H1 (cell line): ENCODE data around the gene FRZB. TPM values are rescaled to one million over a fixed set of nuclear protein-coding genes. Genes with fewer than 3 reads are reported as not detected.

Experiments used
- CTCF ChIA-PET: fragments of 300-600 bp; sonication (Branson Sonifier 250); formaldehyde crosslinking; loops from one replicate; lab custom pipeline; 2021; ENCODE audit not compliant: partially characterized antibody; lab: Charles Lee
- POLR2A ChIA-PET: fragments of 300-600 bp; sonication (Branson Sonifier 250); formaldehyde crosslinking; loops from one replicate; lab custom pipeline; 2021; ENCODE audit warnings: inconsistent platforms; ENCODE audit not compliant: partially characterized antibody; lab: Charles Lee
- DNase-seq, 2 experiments: peaks; one replicate each; pipeline versions ENCODE4 v3.0.0 to v3.0.0-alpha.2; 2010 to 2022; ENCODE audit warnings: low spot score in 2 of 2, low read depth in 1 of 2, mixed read lengths in 1 of 2
- FAIRE-seq: peaks from 2 replicates; lab custom pipeline; 2011; peaks lifted over from hg19 to GRCh38; lab: Jason Lieb, UNC
- H2AFZ ChIP-seq: 2 replicates; pipeline ENCODE4 v1.8.1; 2012; ENCODE audit warnings: low read length, inconsistent platforms
- H2AK5ac ChIP-seq: 2 replicates; pipeline ENCODE4 v1.6.1; 2013; ENCODE audit warnings: low read depth, low read length
- H2BK120ac ChIP-seq: replicated peaks from 2 replicates; pipeline ENCODE3; 2013; ENCODE audit warnings: low read depth, low read length, inconsistent platforms
- H2BK12ac ChIP-seq: 2 replicates; pipeline ENCODE4 v1.6.1; 2013; ENCODE audit warnings: low read depth, low read length
- H2BK15ac ChIP-seq: 2 replicates; pipeline ENCODE4 v1.6.1; 2013; ENCODE audit warnings: low read length
- H2BK20ac ChIP-seq: 2 replicates; pipeline ENCODE4 v1.6.1; 2013; ENCODE audit warnings: low read length
- H2BK5ac ChIP-seq: 2 replicates; pipeline ENCODE4 v1.6.1; 2013; ENCODE audit warnings: low read depth, low read length
- H3K14ac ChIP-seq: 2 replicates; pipeline ENCODE4 v1.6.1; 2013; ENCODE audit warnings: inconsistent platforms; ENCODE audit not compliant: insufficient read length
- H3K18ac ChIP-seq: 2 replicates; pipeline ENCODE4 v1.6.1; 2013; ENCODE audit warnings: low read length; ENCODE audit errors: extremely low read depth
- H3K23ac ChIP-seq: 2 replicates; pipeline ENCODE4 v1.6.1; 2013; ENCODE audit warnings: inconsistent platforms; ENCODE audit not compliant: insufficient read length
- H3K23me2 ChIP-seq: 2 replicates; pipeline ENCODE4 v1.6.1; 2013; ENCODE audit warnings: low read depth, low read length
- H3K27ac ChIP-seq: 2 replicates; pipeline ENCODE4 v1.6.1; 2011; ENCODE audit warnings: low read depth, low read length, inconsistent platforms
- H3K27me3 ChIP-seq, 4 experiments: replicated peaks in 1 of 4; 1 replicate in 1 of 4; 2 replicates in 3 of 4; pipeline versions ENCODE4 v1.6.1 to v1.8.1; 2011 to 2013; ENCODE audit warnings: low read length in 3 of 4, mild to moderate bottlenecking in 3 of 4, inconsistent platforms in 2 of 4, mixed read lengths in 2 of 4, moderate library complexity in 1 of 4; ENCODE audit not compliant: control insufficient read depth in 3 of 4, insufficient read depth in 3 of 4; ENCODE audit errors: extremely low read depth in 1 of 4
- H3K36me3 ChIP-seq, 4 experiments: 2 replicates each; pipeline versions ENCODE4 v1.6.1 to v1.8.1; 2011 to 2013; ENCODE audit warnings: mild to moderate bottlenecking in 4 of 4, low read length in 3 of 4, moderate library complexity in 2 of 4, control low read depth in 1 of 4, inconsistent platforms in 1 of 4; ENCODE audit not compliant: insufficient read depth in 4 of 4, control insufficient read depth in 2 of 4
- H3K4ac ChIP-seq: replicated peaks from 2 replicates; pipeline ENCODE3; 2013; ENCODE audit warnings: low read length, low read depth, mixed read lengths, inconsistent platforms; ENCODE audit not compliant: insufficient read length
- H3K4me1 ChIP-seq, 4 experiments: replicated peaks in 1 of 4; 1 replicate in 1 of 4; 2 replicates in 3 of 4; pipeline versions ENCODE4 v1.6.1 to v1.8.1; 2011 to 2013; ENCODE audit warnings: low read length in 3 of 4, inconsistent platforms in 2 of 4, mixed read lengths in 1 of 4; ENCODE audit not compliant: insufficient read depth in 4 of 4, control insufficient read depth in 3 of 4
- H3K4me2 ChIP-seq, 2 experiments: 2 replicates each; pipeline versions ENCODE4 v1.6.1 to v1.8.1; 2011 to 2013; ENCODE audit warnings: low read depth in 2 of 2, low read length in 2 of 2, control low read depth in 1 of 2, inconsistent platforms in 1 of 2, mild to moderate bottlenecking in 1 of 2; ENCODE audit not compliant: insufficient read depth in 1 of 2
- H3K4me3 ChIP-seq, 4 experiments: fragments of 200-600, 300-600 bp in 1 of 4; sonication (generic), shearing (Covaris generic), sonication (Bioruptor Twin) in 1 of 4; 2 replicates each; pipeline versions ENCODE4 v1.5.1 to v1.8.1; 2011 to 2016; ENCODE audit warnings: low read length in 4 of 4, low read depth in 3 of 4, control low read depth in 2 of 4, inconsistent platforms in 2 of 4, mild to moderate bottlenecking in 2 of 4, mixed read lengths in 1 of 4, moderate library complexity in 1 of 4; ENCODE audit not compliant: insufficient read depth in 2 of 4; ENCODE audit errors: extremely low read depth in 1 of 4
- H3K56ac ChIP-seq: replicated peaks from 2 replicates; pipeline ENCODE3; 2013; ENCODE audit warnings: low read depth, mild to moderate bottlenecking, mixed read lengths, low read length, inconsistent platforms; ENCODE audit not compliant: insufficient read length
- H3K79me1 ChIP-seq: 2 replicates; pipeline ENCODE4 v1.6.1; 2013; ENCODE audit warnings: low read depth, low read length, control low read depth
- H3K79me2 ChIP-seq, 2 experiments: 2 replicates each; pipeline versions ENCODE4 v1.6.1 to v1.8.1; 2012 to 2013; ENCODE audit warnings: low read length in 2 of 2, mild to moderate bottlenecking in 2 of 2, inconsistent platforms in 1 of 2; ENCODE audit not compliant: insufficient read depth in 2 of 2, control insufficient read depth in 1 of 2
- H3K9ac ChIP-seq, 4 experiments: replicated peaks in 1 of 4; 1 replicate in 1 of 4; 2 replicates in 3 of 4; pipeline versions ENCODE4 v1.6.1 to v1.8.1; 2011 to 2013; ENCODE audit warnings: low read depth in 3 of 4, low read length in 3 of 4, control low read depth in 2 of 4, mild to moderate bottlenecking in 2 of 4, moderate library complexity in 2 of 4, inconsistent platforms in 1 of 4; ENCODE audit errors: extremely low read depth in 1 of 4
- H3K9me3 ChIP-seq, 2 experiments: 2 replicates each; pipeline versions ENCODE4 v1.6.1 to v1.8.1; 2012 to 2013; ENCODE audit warnings: mild to moderate bottlenecking in 2 of 2, moderate library complexity in 2 of 2, control low read depth in 1 of 2, inconsistent platforms in 1 of 2, low read depth in 1 of 2, low read length in 1 of 2, mixed read lengths in 1 of 2; ENCODE audit not compliant: insufficient read depth in 2 of 2
- H4K20me1 ChIP-seq, 2 experiments: replicated peaks in 1 of 2; 2 replicates each; pipeline versions ENCODE3 to v1.8.1; 2011 to 2013; ENCODE audit warnings: inconsistent platforms in 2 of 2, low read length in 2 of 2, mild to moderate bottlenecking in 1 of 2; ENCODE audit not compliant: insufficient read depth in 2 of 2, control insufficient read depth in 1 of 2
- H4K5ac ChIP-seq: 2 replicates; pipeline ENCODE4 v1.6.1; 2013; ENCODE audit warnings: low read length, low read depth, mixed read lengths, inconsistent platforms; ENCODE audit not compliant: insufficient read length
- H4K8ac ChIP-seq: 2 replicates; pipeline ENCODE4 v1.8.0; 2013; ENCODE audit warnings: mild to moderate bottlenecking, moderate library complexity, low read length, inconsistent platforms; ENCODE audit not compliant: insufficient read depth; ENCODE audit errors: extremely low read depth
- H4K91ac ChIP-seq: replicated peaks from 2 replicates; pipeline ENCODE3; 2013; ENCODE audit warnings: low read length, mixed read lengths, inconsistent platforms; ENCODE audit not compliant: insufficient read length
- CBX5 ChIP-seq: fragments of 300-800, 300-1000 bp; sonication (generic); IDR thresholded peaks from 2 replicates; pipeline ENCODE4 v1.7.1; 2016; ENCODE audit warnings: antibody characterized with exemption, low read length, low read depth
- CEBPB ChIP-seq: IDR thresholded peaks from 2 replicates; pipeline ENCODE4 v1.6.1; 2012; ENCODE audit warnings: low read depth, low read length
- CTBP2 ChIP-seq: IDR thresholded peaks from 2 replicates; pipeline ENCODE4 v1.7.0; 2011; ENCODE audit warnings: borderline replicate concordance, mild to moderate bottlenecking, moderate library complexity, mixed read lengths, low read length; ENCODE audit not compliant: insufficient read depth, insufficient read length
- EZH2 ChIP-seq: fragments of 200-600 bp; sonication (generic); IDR thresholded peaks from 2 replicates; pipeline ENCODE4 v1.7.1; 2012; ENCODE audit warnings: low read depth, mild to moderate bottlenecking, moderate library complexity, low read length, inconsistent platforms; ENCODE audit not compliant: severe bottlenecking
- HDAC2 ChIP-seq, 2 experiments: fragments of 300-600 bp in 1 of 2; sonication (generic) in 1 of 2; IDR thresholded peaks; 2 replicates each; pipeline ENCODE4 v1.6.1; 2011 to 2012; ENCODE audit warnings: low read depth in 2 of 2, low read length in 2 of 2, mild to moderate bottlenecking in 2 of 2, moderate library complexity in 2 of 2, borderline replicate concordance in 1 of 2, inconsistent platforms in 1 of 2
- JUND ChIP-seq: IDR thresholded peaks from 2 replicates; pipeline ENCODE4 v1.6.1; 2011; ENCODE audit warnings: mild to moderate bottlenecking, improper control_type of control experiment, low read length
- RBBP5 ChIP-seq: IDR thresholded peaks from 2 replicates; pipeline ENCODE4 v1.7.1; 2012; ENCODE audit warnings: low read depth, mild to moderate bottlenecking, inconsistent platforms, low read length, moderate library complexity, borderline replicate concordance
- RNF2 ChIP-seq: fragments of 200-900, 300-1000 bp; sonication (generic); IDR thresholded peaks from 2 replicates; pipeline ENCODE4 v1.7.1; 2016; ENCODE audit warnings: borderline replicate concordance, low read depth, mild to moderate bottlenecking, antibody characterized with exemption, low read length; ENCODE audit not compliant: poor library complexity, severe bottlenecking; ENCODE audit errors: missing control alignments
- RXRA ChIP-seq: IDR thresholded peaks from 2 replicates; pipeline ENCODE4 v1.6.1; 2011; ENCODE audit warnings: low read depth, mild to moderate bottlenecking, low read length, moderate library complexity; ENCODE audit not compliant: insufficient read depth
- SIRT6 ChIP-seq: IDR thresholded peaks from one replicate; pipeline ENCODE4 v1.7.1; 2012; ENCODE audit warnings: low read length, inconsistent platforms
- YY1 ChIP-seq: IDR thresholded peaks from 2 replicates; pipeline ENCODE4 v1.6.1; 2011; ENCODE audit warnings: low read depth, mild to moderate bottlenecking, low read length
- WGBS, 2 experiments: shearing (Covaris generic) in 1 of 2; methylation state at CpG; one replicate each; pipeline versions ENCODE4 v1.1.6 to v1.1.7; 2013 to 2015; ENCODE audit warnings: low lambda C conversion rate in 2 of 2, mixed read lengths in 2 of 2, inconsistent platforms in 1 of 2, low coverage in 1 of 2, missing lambda C conversion rate in 1 of 2; ENCODE audit not compliant: insufficient replicate concordance in 2 of 2, insufficient coverage in 1 of 2, insufficient read length in 1 of 2; ENCODE audit errors: extremely low coverage in 1 of 2, missing lambda C conversion rate in 1 of 2; 5-methylcytosine and 5-hydroxymethylcytosine counted together
- polyA plus RNA-seq, 7 experiments: library from polyadenylated mRNA; depleted of rRNA in 3 of 7; stranded (reverse) in 5 of 7; unstranded in 2 of 7; fragments of >200 nt in 5 of 7; fragments of 200-250 nt in 2 of 7; gene quantifications; 1 replicate in 5 of 7; 2 replicates in 1 of 7; 4 replicates in 1 of 7; pipeline versions ENCODE4 v1.2.1 to v1.2.3, GENCODE V29; 2011 to 2013; ENCODE audit warnings: missing spikeins in 2 of 7, mixed read lengths in 2 of 7
- total RNA-seq: library from RNA; stranded (reverse); fragmentation: NEBNext Ultra II Directional; extraction: Animal tissue kit (Norgen Biotek cat#: 25700); gene quantifications from 2 replicates; pipeline ENCODE4 v1.2.1, GENCODE V29; 2021

FRZB gene
- total and polyA plus RNA-seq, 2 of the 8 experiments (the other 6 are each of a cell fraction or from before 2014, with no cell fraction given): 4.4 to 4.6 TPM

DNA sequence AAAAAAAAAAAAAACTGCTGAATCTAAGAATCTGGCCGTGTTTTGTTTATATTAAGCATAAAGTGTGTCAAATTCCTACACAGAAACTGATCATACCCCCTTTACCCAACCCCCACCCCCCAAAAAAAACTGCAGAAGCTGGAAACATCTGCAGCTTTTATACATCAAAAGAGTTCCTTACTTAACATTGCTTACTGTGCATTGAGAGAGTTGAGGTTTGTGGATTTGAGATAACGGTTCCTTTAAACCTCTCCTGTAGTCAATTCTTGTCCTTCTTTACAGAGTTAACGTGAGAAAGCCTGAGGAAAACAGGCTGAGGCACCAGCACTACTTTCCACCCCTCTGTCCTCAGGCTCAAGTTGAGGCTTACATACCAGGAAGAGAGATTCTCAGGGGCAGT, 34.5 kb downstream of the FRZB start:
- Histone ChIP-seq H3K36me3 (no peaks in the 10 kb centered on the region; a peak in 1 of 8 replicates), H4K91ac (no peak overlapping the region), H3K14ac (no peak overlapping the region), H3K23me2 (no peaks in the 10 kb centered on the region), H3K27ac (no peak overlapping the region), H4K8ac (no peak overlapping the region), H3K27me3 (no peaks in the 10 kb centered on the region), H2BK20ac (no peak overlapping the region), H3K4me1 (peaks cover 0 to 4% (median 0%) of the 10 kb centered on the region in 4 experiments; a peak in 4 of 7 replicates), H2BK15ac (no peak overlapping the region), H3K4ac (no peak overlapping the region), H3K9ac (no peak overlapping the region), H4K5ac (no peak overlapping the region), H3K79me1 (no peaks in the 10 kb centered on the region), H3K4me2 (no peak overlapping the region), H2AK5ac (no peak overlapping the region), H4K20me1 (no peaks in the 10 kb centered on the region), H3K79me2 (no peaks in the 10 kb centered on the region), H2BK120ac (no peak overlapping the region), H3K18ac (no peak overlapping the region), H2AFZ (no peak overlapping the region), H2BK12ac (no peak overlapping the region), H2BK5ac (no peak overlapping the region), H3K56ac (no peak overlapping the region), H3K9me3 (no peaks in the 10 kb centered on the region), H3K23ac (no peak overlapping the region), H3K4me3 (no peak overlapping the region)
- FAIRE-seq: no peak
- ChIA-PET CTCF (interaction anchor here (0.9 to 1.7 kb wide), 3 partner anchors 9 to 65 kb away, joined by 3 to 5 read pairs (median 3); no protein-coding TSS in a partner anchor), POLR2A (no interaction called here)
- 94% methylated on average over 3 of the region's 3 CpGs; no CpG with 5 or more reads in 1 of the 2 experiments for WGBS, 2 experiments
- no peak for DNase-seq
- no peak for TF ChIP-seq CEBPB
- TF ChIP-seq JUND: no peak
- TF ChIP-seq SIRT6: no peak
- TF ChIP-seq CTBP2: no peak
- no peak for TF ChIP-seq YY1
- no peak for TF ChIP-seq RNF2
- TF ChIP-seq RBBP5: no peak
- TF ChIP-seq HDAC2 (IDR thresholded peaks at IDR 0.05; ENCODE audit: borderline replicate concordance in 1 of 2, low read depth in 2 of 2, low read length in 2 of 2): no peak
- TF ChIP-seq RXRA: no peak
- no peak for TF ChIP-seq EZH2
- TF ChIP-seq CBX5: no peak
